Measurements from ENCODE around the gene WIPF3.

Gene WIPF3

DNA sequence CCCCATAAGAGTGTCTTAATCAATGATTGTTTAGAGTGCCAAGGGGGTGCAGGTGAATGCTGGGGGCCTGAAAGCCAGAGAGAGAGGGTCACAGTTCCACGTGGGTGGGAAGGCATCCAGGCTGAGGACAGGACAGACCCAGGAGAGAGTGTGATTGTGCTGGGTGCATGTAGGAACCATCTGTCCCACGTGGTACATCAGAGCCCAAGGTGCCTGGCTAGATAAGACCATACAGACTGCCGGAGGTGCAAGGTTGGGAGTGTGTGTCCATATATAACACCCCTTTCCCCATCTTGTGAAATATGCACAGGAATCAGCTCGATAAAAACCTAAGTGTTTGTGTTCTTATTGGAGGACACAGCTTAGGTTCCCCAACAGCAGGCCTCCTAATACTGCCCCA is 85.5 kb downstream of the WIPF3 start:
- TF ChIP-seq CTCF (conservative IDR thresholded peaks at IDR 0.05; ENCODE audit: low read length), result no peak
- DNase-seq (ENCODE audit: low read depth), result no peak

GRCh38 chr7:29892231-29892630 is 85.9 kb downstream of the WIPF3 start:
- no peak overlapping the region for H3K4me3 ChIP-seq (ENCODE audit: low read length)
- no peak for DNase-seq (ENCODE audit: low read depth)
- no peak for TF ChIP-seq CTCF (conservative IDR thresholded peaks at IDR 0.05; ENCODE audit: low read length)

More for the DNA sequence above, 85.5 kb downstream of the WIPF3 start:
- H3K4me3 ChIP-seq (ENCODE audit: low read length), result no peak overlapping the region

DNA sequence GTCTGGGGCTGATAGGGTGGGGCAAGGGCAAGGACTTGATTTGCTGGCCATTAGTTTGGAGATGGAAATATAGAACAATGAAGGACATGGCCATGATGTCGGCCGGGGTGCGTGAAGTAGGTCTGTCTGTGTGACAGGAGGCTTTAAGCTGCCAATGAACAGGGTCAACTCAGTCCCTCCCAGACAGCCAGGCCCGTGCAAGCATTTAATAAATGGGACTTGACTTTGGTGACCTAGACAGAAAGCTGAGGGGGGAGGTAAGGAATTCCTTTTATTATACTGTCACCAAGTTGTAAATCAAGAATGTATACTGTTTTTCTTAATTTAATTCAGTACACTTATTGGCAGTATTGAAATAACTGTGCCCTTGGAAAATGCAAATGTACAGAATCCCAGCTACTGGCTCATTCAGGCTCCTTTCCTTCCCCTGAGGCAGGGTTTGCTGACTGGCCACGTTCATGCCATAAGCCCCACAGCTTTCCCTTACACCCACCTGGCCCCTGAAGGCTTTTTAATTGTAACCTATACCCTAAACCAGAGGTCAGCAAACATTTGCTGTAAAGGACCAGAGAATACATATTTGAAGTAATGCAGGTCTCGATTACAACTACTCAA is 87.2 kb downstream of the WIPF3 start:
- no peak for DNase-seq (ENCODE audit: low read depth)

DNA sequence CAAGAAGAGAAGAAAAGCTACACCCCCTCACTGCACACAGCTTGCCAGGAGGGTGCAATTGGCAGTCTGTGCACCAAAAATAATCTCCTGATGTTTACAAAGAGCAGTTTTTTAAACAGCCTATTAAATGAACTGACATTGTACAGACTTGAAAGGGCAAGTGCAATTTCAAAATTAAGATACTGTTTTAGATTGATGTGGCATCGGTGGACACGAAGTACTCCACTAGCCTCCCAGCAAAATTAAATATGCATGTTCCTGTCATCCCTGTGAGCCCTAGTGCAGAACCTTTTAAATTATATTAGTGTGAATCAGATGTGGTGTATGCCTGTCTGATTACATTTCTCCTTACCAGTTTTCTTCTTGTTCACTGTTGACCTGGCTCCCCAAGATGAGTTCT is 87.9 kb downstream of the WIPF3 start:
- no peak for DNase-seq (ENCODE audit: low read depth)
- H3K4me3 ChIP-seq (ENCODE audit: low read length), result no peak overlapping the region
- TF ChIP-seq CTCF (conservative IDR thresholded peaks at IDR 0.05; ENCODE audit: low read length), result no peak

More for the DNA sequence above, 87.2 kb downstream of the WIPF3 start:
- no peak overlapping the region for H3K4me3 ChIP-seq (ENCODE audit: low read length)
- no peak for TF ChIP-seq CTCF (conservative IDR thresholded peaks at IDR 0.05; ENCODE audit: low read length)

DNA sequence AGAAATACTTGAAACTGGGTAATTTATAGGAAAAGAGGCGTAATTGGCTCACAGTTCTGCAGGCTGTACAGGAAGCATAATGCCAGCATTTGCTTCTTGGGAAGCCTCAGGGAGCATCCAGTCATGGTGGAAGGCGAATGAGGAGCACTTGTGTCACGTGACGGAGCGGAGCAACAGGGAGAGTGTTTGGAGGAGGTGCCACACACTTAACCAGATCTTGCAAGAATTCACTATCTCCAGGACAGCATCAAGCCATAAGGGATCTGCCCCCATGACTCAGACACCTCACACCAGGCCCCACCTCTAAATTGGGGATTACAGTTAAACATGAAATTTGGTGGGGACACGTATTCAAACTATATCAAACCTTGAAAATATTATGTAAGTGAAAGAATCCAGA is 89.3 kb downstream of the WIPF3 start:
- DNase-seq (ENCODE audit: low read depth), result no peak
- TF ChIP-seq CTCF (conservative IDR thresholded peaks at IDR 0.05; ENCODE audit: low read length), result no peak
- H3K4me3 ChIP-seq (ENCODE audit: low read length), result no peak overlapping the region

DNA sequence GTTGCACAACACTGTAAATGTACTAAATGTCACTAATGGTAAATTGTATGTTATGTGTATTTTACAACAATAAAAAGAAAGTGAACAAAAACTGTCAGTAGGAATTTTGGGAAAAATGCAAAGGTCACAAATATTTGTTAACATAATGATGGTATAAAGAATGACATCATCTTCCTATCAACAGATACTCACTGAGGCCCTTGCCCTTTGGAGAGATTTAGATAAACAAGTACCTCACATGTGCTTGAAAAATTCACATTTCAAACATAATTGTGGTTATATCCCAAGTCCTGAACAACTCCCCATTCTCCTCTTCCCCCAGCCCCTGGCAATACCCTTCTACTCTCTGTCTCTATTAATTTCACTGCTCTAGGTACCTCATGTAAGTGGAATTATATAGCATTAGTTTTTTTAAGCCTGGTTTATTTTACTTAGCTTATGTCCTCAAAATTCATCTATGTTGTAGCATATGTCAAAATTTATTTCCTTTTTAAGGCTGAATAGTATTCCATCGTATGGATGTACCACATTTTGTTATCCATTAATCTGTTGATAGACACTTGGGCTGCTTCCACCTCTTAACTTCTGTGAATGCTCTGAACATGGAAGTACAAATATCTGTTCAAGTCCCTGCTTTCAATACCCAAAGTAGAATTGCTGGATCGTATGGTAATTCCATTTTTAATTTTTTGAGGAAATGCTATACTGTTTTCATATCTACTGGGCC is 90.5 kb downstream of the WIPF3 start:
- DNase-seq (ENCODE audit: low read depth), result no peak

More for the DNA sequence above, 90.5 kb downstream of the WIPF3 start:
- H3K4me3 ChIP-seq (ENCODE audit: low read length), result no peak overlapping the region
- TF ChIP-seq CTCF (conservative IDR thresholded peaks at IDR 0.05; ENCODE audit: low read length), result no peak
